ENCODE data around the gene ATOSB.

ATOSB gene

GRCh38 chr9:35085078-35085477 is 30.6 kb downstream of the ATOSB start:
- no peak for DNase-seq (ENCODE audit: low spot score)

- DNase-seq (ENCODE audit: low spot score): peak; percentile 80
Measured at GRCh38 chr9:35079426-35080341, 36.0 kb downstream of the ATOSB start, which contains the start of gene FANCG. TSS of gene FANCG (minus strand) at chr9:35079942. CDS start at chr9:35079524, 418 bp downstream.

GRCh38 chr9:35079041-35079425 is 36.6 kb downstream of the ATOSB start:
- DNase-seq (ENCODE audit: low spot score): no peak

- DNase-seq (ENCODE audit: low spot score): no peak
Measured at GRCh38 chr9:35078066-35078465, 37.6 kb downstream of the ATOSB start.

- DNase-seq (ENCODE audit: low spot score): no peak
Measured at GRCh38 chr9:35076848-35077247, 38.8 kb downstream of the ATOSB start.

GRCh38 chr9:35075358-35075757 is 40.3 kb downstream of the ATOSB start:
- DNase-seq (ENCODE audit: low spot score): no peak

- DNase-seq (ENCODE audit: low spot score): no peak
Measured at GRCh38 chr9:35074791-35075190, 40.9 kb downstream of the ATOSB start.

GRCh38 chr9:35074141-35074540 is 41.5 kb downstream of the ATOSB start:
- DNase-seq (ENCODE audit: low spot score): no peak

GRCh38 chr9:35073279-35073612 is 42.4 kb downstream of the ATOSB start:
- no peak for DNase-seq (ENCODE audit: low spot score)

- DNase-seq (ENCODE audit: low spot score): peak; percentile 99
Measured at GRCh38 chr9:35072461-35073278, 43.0 kb downstream of the ATOSB start, which contains the start of gene VCP. TSS of gene VCP (minus strand) at chr9:35072625. CDS start at chr9:35072353, 272 bp downstream.

GRCh38 chr9:35071814-35072460 is 43.7 kb downstream of the ATOSB start:
- peak; percentile 66 for DNase-seq (ENCODE audit: low spot score)

GRCh38 chr9:35070823-35071813 is 44.5 kb downstream of the ATOSB start:
- peak; percentile 55 for DNase-seq (ENCODE audit: low spot score)

GRCh38 chr9:35069020-35069419 is 46.6 kb downstream of the ATOSB start:
- no peak for DNase-seq (ENCODE audit: low spot score)

GRCh38 chr9:35067056-35067455 is 48.6 kb downstream of the ATOSB start:
- no peak for DNase-seq (ENCODE audit: low spot score)

GRCh38 chr9:35060548-35061207 is 55.0 kb downstream of the ATOSB start:
- DNase-seq (ENCODE audit: low spot score): no peak

GRCh38 chr9:35059438-35059837 is 56.2 kb downstream of the ATOSB start:
- DNase-seq (ENCODE audit: low spot score): no peak

GRCh38 chr9:35057271-35057620 is 58.4 kb downstream of the ATOSB start:
- DNase-seq (ENCODE audit: low spot score): no peak

- no peak for DNase-seq (ENCODE audit: low spot score)
Measured at GRCh38 chr9:35056571-35057270, 58.9 kb downstream of the ATOSB start.

- no peak for DNase-seq (ENCODE audit: low spot score)
Measured at GRCh38 chr9:35054871-35055644, 60.6 kb downstream of the ATOSB start.

Data from CD4-positive, alpha-beta T cell treated with Interleukin-2 at 100 ng/mL for 4 hours (primary cell).